ENCODE data around the gene SHISA5. TPM values are rescaled to one million over a fixed set of nuclear protein-coding genes. Genes with fewer than 3 reads are reported as not detected.

The SHISA5 gene
- total and polyA plus RNA-seq, 4 experiments from 2014 or later = 218 to 470 (median 326) TPM

- H3K4me3 ChIP-seq (ENCODE audit: low read length in 2 of 2) = no peak overlapping the region
- peaks cover 0 to 9% of the 10 kb centered on the region in 2 donors for H3K36me3 Mint-ChIP-seq
- H3K4me3 Mint-ChIP-seq = peak overlapping the region in 7 of 8 donors; percentile 9 to 78 (median 73)
- peaks cover 15% of the 10 kb centered on the region for H3K4me1 ChIP-seq (ENCODE audit: insufficient read depth, low read length)
- H3K9me3 ChIP-seq (ENCODE audit: control insufficient read depth in 1 of 2, low read length in 2 of 2) = no peaks in the 10 kb centered on the region
- H3K27ac ChIP-seq (ENCODE audit: low read depth, low read length) = no peak overlapping the region
- intact Hi-C loops (cut with micrococcal nuclease) = no loop called here
- H3K27me3 ChIP-seq (ENCODE audit: insufficient read depth, low read length) = no peaks in the 10 kb centered on the region
- ChIA-PET POLR2A (ENCODE audit: partially characterized antibody) (interaction anchor here (1.1 to 2.0 kb wide), 3 partner anchors 9 to 42 kb away, joined by 4 to 8 read pairs (median 5); partner anchors contain the start of genes ATRIP, CCDC51 and TMA7), CTCF (ENCODE audit: partially characterized antibody) (interaction anchor here (0.7 to 9.7 kb wide), 5 partner anchors 26 to 162 kb away, joined by 3 to 381 read pairs (median 3); no protein-coding TSS in a partner anchor)
- no peaks in the 10 kb centered on the region for H3K36me3 ChIP-seq (ENCODE audit: insufficient read depth, low read length)
- peak overlapping the region in 4 of 7 donors; percentile 40 to 79 (median 74) for H3K27ac Mint-ChIP-seq
- no peak for DNase-seq
- H3K4me1 Mint-ChIP-seq = peaks cover 8 to 28% (median 18%) of the 10 kb centered on the region in 4 donors
- no peaks in the 10 kb centered on the region for H3K27me3 Mint-ChIP-seq
- no peaks in the 10 kb centered on the region for H3K9me3 Mint-ChIP-seq
Observed at GRCh38 chr3:48430708-48431101, 73.3 kb downstream of the SHISA5 start.

- CTCF ChIA-PET (ENCODE audit: partially characterized antibody) = interaction anchor here (0.6 to 9.7 kb wide), 5 partner anchors 10 to 161 kb away, joined by 3 to 381 read pairs (median 4); partner anchors contain the start of genes CCDC51 and TMA7
- no peaks in the 10 kb centered on the region for H3K9me3 Mint-ChIP-seq
- no peaks in the 10 kb centered on the region for H3K27me3 ChIP-seq (ENCODE audit: insufficient read depth, low read length)
- DNase-seq = no peak
- POLR2A ChIA-PET (ENCODE audit: partially characterized antibody) = interaction anchor here (1.2 to 2.0 kb wide), 3 partner anchors 10 to 43 kb away, joined by 5 to 8 read pairs (median 8); partner anchors contain the start of genes ATRIP, CCDC51 and TMA7
- intact Hi-C loops (cut with micrococcal nuclease) = loop anchor here (1.0 kb wide), 1 partner anchor 37 kb away; no protein-coding TSS in a partner anchor
- peak within 1 kb of the TSS; percentile 11 for H3K27ac ChIP-seq (ENCODE audit: low read depth, low read length)
- H3K27ac Mint-ChIP-seq = peak within 1 kb of the TSS in 6 of 7 donors; percentile 31 to 79 (median 56)
- H3K36me3 ChIP-seq (ENCODE audit: insufficient read depth, low read length) = no peaks in the 10 kb centered on the region
- H3K36me3 Mint-ChIP-seq = peaks cover 0 to 9% of the 10 kb centered on the region in 2 donors
- H3K4me1 Mint-ChIP-seq = peaks cover 5 to 28% (median 18%) of the 10 kb centered on the region in 4 donors
- no peaks in the 10 kb centered on the region for H3K27me3 Mint-ChIP-seq
- H3K9me3 ChIP-seq (ENCODE audit: control insufficient read depth in 1 of 2, low read length in 2 of 2) = no peaks in the 10 kb centered on the region
- peak within 1 kb of the TSS in 1 of 2 donors; percentile 51 for H3K4me3 ChIP-seq (ENCODE audit: low read length in 2 of 2)
- peaks cover 14% of the 10 kb centered on the region for H3K4me1 ChIP-seq (ENCODE audit: insufficient read depth, low read length)
- H3K4me3 Mint-ChIP-seq = peak within 1 kb of the TSS; percentile 68 to 87 (median 76)
Observed at GRCh38 chr3:48429960-48430707, 73.8 kb downstream of the SHISA5 start, which contains the start of gene PLXNB1. Gene PLXNB1, minus strand, starts transcription at chr3:48430086. Its CDS starts 5,475 bp downstream, at chr3:48424611.

- Mint-ChIP-seq H3K27me3 (no peaks in the 10 kb centered on the region), H3K9me3 (no peaks in the 10 kb centered on the region), H3K36me3 (peaks cover 0 to 7% of the 10 kb centered on the region in 2 donors), H3K27ac (peak overlapping the region in 2 of 7 donors; percentile 31 to 40), H3K4me1 (peaks cover 4 to 22% (median 15%) of the 10 kb centered on the region in 4 donors), H3K4me3 (peak overlapping the region; percentile 68 to 87 (median 76))
- Histone ChIP-seq H3K4me3 (ENCODE audit: low read length in 2 of 2) (peak overlapping the region in 1 of 2 donors; percentile 51), H3K9me3 (ENCODE audit: control insufficient read depth in 1 of 2, low read length in 2 of 2) (no peaks in the 10 kb centered on the region), H3K27me3 (ENCODE audit: insufficient read depth, low read length) (no peaks in the 10 kb centered on the region), H3K4me1 (ENCODE audit: insufficient read depth, low read length) (peaks cover 11% of the 10 kb centered on the region), H3K27ac (ENCODE audit: low read depth, low read length) (peak overlapping the region; percentile 11), H3K36me3 (ENCODE audit: insufficient read depth, low read length) (no peaks in the 10 kb centered on the region)
- peak; percentile 59 to 64 (median 63) for DNase-seq
- POLR2A ChIA-PET (ENCODE audit: partially characterized antibody) = interaction anchor here (1.2 to 2.0 kb wide), 3 partner anchors 10 to 17 kb away, joined by 7 to 8 read pairs (median 8); partner anchors contain the start of genes ATRIP, CCDC51 and TMA7
- CTCF ChIA-PET (ENCODE audit: partially characterized antibody) = interaction anchor here (0.6 to 9.7 kb wide), 3 partner anchors 11 to 59 kb away, joined by 4 to 381 read pairs (median 5); partner anchors contain the start of genes CCDC51 and TMA7
- intact Hi-C loops (cut with micrococcal nuclease) = loop anchor here (1.0 kb wide), 1 partner anchor 38 kb away; no protein-coding TSS in a partner anchor
Observed at GRCh38 chr3:48429317-48429959, 74.5 kb downstream of the SHISA5 start.

GRCh38 chr3:48428572-48429316, 75.2 kb downstream of the SHISA5 start:
- Mint-ChIP-seq H3K4me3 (peak overlapping the region; percentile 56 to 77 (median 64)), H3K4me1 (peaks cover 2 to 16% (median 10%) of the 10 kb centered on the region in 4 donors), H3K27ac (peak overlapping the region in 1 of 7 donors; percentile 24), H3K9me3 (no peaks in the 10 kb centered on the region), H3K36me3 (peaks cover 0 to 7% of the 10 kb centered on the region in 2 donors), H3K27me3 (no peaks in the 10 kb centered on the region)
- Histone ChIP-seq H3K36me3 (ENCODE audit: insufficient read depth, low read length) (no peaks in the 10 kb centered on the region), H3K4me3 (ENCODE audit: low read length in 2 of 2) (peak overlapping the region in 1 of 2 donors; percentile 51), H3K27me3 (ENCODE audit: insufficient read depth, low read length) (no peaks in the 10 kb centered on the region), H3K4me1 (ENCODE audit: insufficient read depth, low read length) (peaks cover 8% of the 10 kb centered on the region), H3K9me3 (ENCODE audit: control insufficient read depth in 1 of 2, low read length in 2 of 2) (no peaks in the 10 kb centered on the region), H3K27ac (ENCODE audit: low read depth, low read length) (no peak overlapping the region)
- ChIA-PET POLR2A (ENCODE audit: partially characterized antibody) (interaction anchor here (2.0 kb wide), 2 partner anchors 11 to 18 kb away, joined by 7 to 8 read pairs; partner anchors contain the start of genes ATRIP, CCDC51 and TMA7), CTCF (ENCODE audit: partially characterized antibody) (interaction anchor here (9.7 kb wide), 1 partner anchor 24 kb away, joined by 381 read pairs; no protein-coding TSS in a partner anchor)
- intact Hi-C loops (cut with micrococcal nuclease) = loop anchor here (1.0 kb wide), 1 partner anchor 39 kb away; no protein-coding TSS in a partner anchor
- DNase-seq = no peak

- no peaks in the 10 kb centered on the region for H3K27me3 Mint-ChIP-seq
- Histone ChIP-seq H3K4me3 (ENCODE audit: low read length in 2 of 2) (no peak overlapping the region), H3K27me3 (ENCODE audit: insufficient read depth, low read length) (no peaks in the 10 kb centered on the region), H3K9me3 (ENCODE audit: control insufficient read depth in 1 of 2, low read length in 2 of 2) (no peaks in the 10 kb centered on the region), H3K27ac (ENCODE audit: low read depth, low read length) (no peak overlapping the region), H3K4me1 (ENCODE audit: insufficient read depth, low read length) (peaks cover 8% of the 10 kb centered on the region), H3K36me3 (ENCODE audit: insufficient read depth, low read length) (no peaks in the 10 kb centered on the region)
- POLR2A ChIA-PET (ENCODE audit: partially characterized antibody) = interaction anchor here (2.0 kb wide), 1 partner anchor 12 kb away, joined by 7 read pairs; the partner anchor contains the start of genes CCDC51 and TMA7
- H3K27ac Mint-ChIP-seq = peak overlapping the region in 5 of 7 donors; percentile 41 to 66 (median 43)
- no peaks in the 10 kb centered on the region for H3K9me3 Mint-ChIP-seq
- CTCF ChIA-PET (ENCODE audit: partially characterized antibody) = interaction anchor here (1.8 to 9.7 kb wide), 2 partner anchors 8 to 23 kb away, joined by 9 to 381 read pairs; no protein-coding TSS in a partner anchor
- peaks cover 2 to 16% (median 10%) of the 10 kb centered on the region in 4 donors for H3K4me1 Mint-ChIP-seq
- intact Hi-C loops (cut with micrococcal nuclease) = no loop called here
- peak overlapping the region; percentile 56 to 77 (median 64) for H3K4me3 Mint-ChIP-seq
- DNase-seq = no peak
- H3K36me3 Mint-ChIP-seq = peaks cover 0 to 7% of the 10 kb centered on the region in 2 donors
Observed at GRCh38 chr3:48428088-48428571, 75.8 kb downstream of the SHISA5 start.

- H3K9me3 ChIP-seq (ENCODE audit: control insufficient read depth in 1 of 2, low read length in 2 of 2) = no peaks in the 10 kb centered on the region
- peaks cover 0 to 7% of the 10 kb centered on the region in 2 donors for H3K36me3 Mint-ChIP-seq
- ChIA-PET POLR2A (ENCODE audit: partially characterized antibody) (interaction anchor here (2.0 kb wide), 1 partner anchor 12 kb away, joined by 7 read pairs; the partner anchor contains the start of genes CCDC51 and TMA7), CTCF (ENCODE audit: partially characterized antibody) (interaction anchor here (1.8 kb wide), 1 partner anchor 9 kb away, joined by 9 read pairs; no protein-coding TSS in a partner anchor)
- no peaks in the 10 kb centered on the region for H3K27me3 ChIP-seq (ENCODE audit: insufficient read depth, low read length)
- peak overlapping the region in 1 of 7 donors; percentile 54 for H3K27ac Mint-ChIP-seq
- H3K4me3 ChIP-seq (ENCODE audit: low read length in 2 of 2) = no peak overlapping the region
- H3K27ac ChIP-seq (ENCODE audit: low read depth, low read length) = no peak overlapping the region
- DNase-seq = no peak
- intact Hi-C loops (cut with micrococcal nuclease) = no loop called here
- no peaks in the 10 kb centered on the region for H3K36me3 ChIP-seq (ENCODE audit: insufficient read depth, low read length)
- H3K4me3 Mint-ChIP-seq = peak overlapping the region in 6 of 8 donors; percentile 56 to 77 (median 62)
- peaks cover 8% of the 10 kb centered on the region for H3K4me1 ChIP-seq (ENCODE audit: insufficient read depth, low read length)
- no peaks in the 10 kb centered on the region for H3K27me3 Mint-ChIP-seq
- H3K4me1 Mint-ChIP-seq = peaks cover 2 to 16% (median 10%) of the 10 kb centered on the region in 4 donors
- no peaks in the 10 kb centered on the region for H3K9me3 Mint-ChIP-seq
Observed at GRCh38 chr3:48427630-48427962, 76.4 kb downstream of the SHISA5 start.

Data from CD4-positive, alpha-beta memory T cell (primary cell).